A673 (cell line): ENCODE results near the gene ARHGAP24. TPM values are rescaled to one million over a fixed set of nuclear protein-coding genes. Genes with fewer than 3 reads are reported as not detected.

ENCODE experiments used
- BruUV-seq: library from RNA; stranded (reverse); fragments of 400-500 nt; replicated peaks from 2 replicates; lab custom pipeline; 2021; lab: Mats Ljungman, UMichigan
- CTCF ChIA-PET: fragments of 300-600 bp; sonication (Branson Sonifier 250); formaldehyde crosslinking; loops from one replicate; lab custom pipeline; 2022; ENCODE audit warnings: antibody characterized with exemption; lab: Charles Lee
- POLR2A ChIA-PET: fragments of 300-600 bp; sonication (Branson Sonifier 250); formaldehyde crosslinking; loops from one replicate; lab custom pipeline; 2022; ENCODE audit warnings: antibody characterized with exemption; ENCODE audit not compliant: low non-redundant PET; lab: Charles Lee
- DNase-seq: peaks from one replicate; pipeline ENCODE4 v3.0.0-alpha.2; 2015; ENCODE audit warnings: low spot score
- H3K27ac ChIP-seq: fragments of 200-600 bp; sonication (generic); 2 replicates; pipeline ENCODE4 v1.5.1; 2016; ENCODE audit warnings: mixed run types, low read depth, mild to moderate bottlenecking, mixed read lengths, antibody characterized with exemption, low read length; ENCODE audit not compliant: poor library complexity, severe bottlenecking
- H3K27me3 ChIP-seq: fragments of 200-600 bp; sonication (generic); replicated peaks from 2 replicates; pipeline ENCODE4 v1.6.1; 2017; ENCODE audit warnings: mixed run types, low read depth, mild to moderate bottlenecking, mixed read lengths, antibody characterized with exemption, low read length; ENCODE audit not compliant: insufficient read depth, poor library complexity
- H3K36me3 ChIP-seq: fragments of 200-600 bp; sonication (generic); 2 replicates; pipeline ENCODE4 v1.6.1; 2016; ENCODE audit warnings: mixed run types, mild to moderate bottlenecking, mixed read lengths, antibody characterized with exemption, low read length; ENCODE audit not compliant: insufficient read depth, poor library complexity, severe bottlenecking
- H3K4me1 ChIP-seq: fragments of 200-600 bp; sonication (generic); 2 replicates; pipeline ENCODE4 v1.6.1; 2017; ENCODE audit warnings: mixed run types, mild to moderate bottlenecking, mixed read lengths, antibody characterized with exemption, low read length; ENCODE audit not compliant: insufficient read depth, poor library complexity, severe bottlenecking
- H3K4me3 ChIP-seq: fragments of 200-600 bp; sonication (generic); 2 replicates; pipeline ENCODE4 v1.5.1; 2016; ENCODE audit warnings: low read depth, mixed run types, mild to moderate bottlenecking, mixed read lengths, low read length; ENCODE audit not compliant: poor library complexity, severe bottlenecking
- H3K9me3 ChIP-seq: fragments of 200-600 bp; sonication (generic); 2 replicates; pipeline ENCODE4 v1.6.1; 2016; ENCODE audit warnings: mixed run types, low read depth, mild to moderate bottlenecking, mixed read lengths, antibody characterized with exemption, low read length; ENCODE audit not compliant: poor library complexity, severe bottlenecking
- CTCF ChIP-seq: fragments of 300-800, 200-600 bp; sonication (generic); conservative IDR thresholded peaks from 2 replicates; pipeline ENCODE4 v1.5.1; 2017; ENCODE audit warnings: low read depth, mild to moderate bottlenecking, antibody characterized with exemption, low read length, moderate library complexity, mixed read lengths
- EZH2 ChIP-seq: fragments of 200-600 bp; sonication (generic); IDR thresholded peaks from 2 replicates; pipeline ENCODE4 v1.6.1; 2017; ENCODE audit warnings: borderline replicate concordance, low read depth, mild to moderate bottlenecking, mixed read lengths, antibody characterized with exemption, low read length; ENCODE audit not compliant: poor library complexity, severe bottlenecking
- intact Hi-C: fragments of 100-400 bp; cut with micrococcal nuclease; formaldehyde crosslinking; loops from one replicate; pipeline ENCODE4 v1.10.0; 2022; ENCODE audit not compliant: unreplicated experiment
- total RNA-seq: library from RNA; stranded (reverse); gene quantifications from 2 replicates; pipeline ENCODE4 v1.2.3, GENCODE V29; 2021

ARHGAP24 gene
- total RNA-seq, 1 experiment from 2014 or later: 5.8 TPM

DNA sequence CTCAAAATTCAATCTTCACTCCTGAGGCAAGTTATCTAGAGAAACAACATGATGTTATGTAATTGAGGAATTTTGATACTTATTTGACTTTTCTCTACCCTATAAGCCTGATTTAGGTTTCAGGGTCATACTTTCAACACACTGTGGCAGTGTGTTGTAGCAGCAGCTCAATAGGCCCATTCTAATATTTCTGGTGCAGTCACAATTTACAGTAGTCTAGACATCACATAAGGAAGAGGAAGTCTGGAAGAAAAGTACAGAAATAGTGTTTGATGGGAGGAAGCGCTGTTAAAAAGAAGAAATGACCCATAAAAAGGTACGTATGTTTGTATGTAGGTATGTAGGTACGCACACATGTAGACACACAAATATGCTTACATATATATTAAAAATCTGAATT, 194.3 kb downstream of the ARHGAP24 start:
- H3K27me3 ChIP-seq: no peaks in the 10 kb centered on the region
- no peaks in the 10 kb centered on the region for H3K36me3 ChIP-seq
- H3K27ac ChIP-seq: no peak overlapping the region
- BruUV-seq: no TSS peak
- no peak overlapping the region for H3K4me3 ChIP-seq
- TF ChIP-seq CTCF: no peak
- no peak for TF ChIP-seq EZH2
- H3K9me3 ChIP-seq: no peaks in the 10 kb centered on the region
- ChIA-PET POLR2A (no interaction called here), CTCF (no interaction called here)
- intact Hi-C loops: no loop called here
- no peaks in the 10 kb centered on the region for H3K4me1 ChIP-seq
- no peak for DNase-seq

GRCh38 chr4:85669992-85670548, 195.1 kb downstream of the ARHGAP24 start:
- no peak for TF ChIP-seq CTCF
- TF ChIP-seq EZH2: no peak
- Histone ChIP-seq H3K27ac (no peak overlapping the region), H3K36me3 (no peaks in the 10 kb centered on the region), H3K27me3 (no peaks in the 10 kb centered on the region), H3K4me3 (no peak overlapping the region), H3K9me3 (no peaks in the 10 kb centered on the region), H3K4me1 (no peaks in the 10 kb centered on the region)
- CTCF ChIA-PET: no interaction called here
- POLR2A ChIA-PET: no interaction called here
- no TSS peak for BruUV-seq
- DNase-seq: no peak
- intact Hi-C loops: no loop called here

- TF ChIP-seq EZH2 (no peak), CTCF (no peak)
- Histone ChIP-seq H3K4me3 (no peak overlapping the region), H3K27ac (no peak overlapping the region), H3K4me1 (no peaks in the 10 kb centered on the region), H3K27me3 (no peaks in the 10 kb centered on the region), H3K9me3 (no peaks in the 10 kb centered on the region), H3K36me3 (no peaks in the 10 kb centered on the region)
- intact Hi-C loops: no loop called here
- no TSS peak for BruUV-seq
- ChIA-PET CTCF (no interaction called here), POLR2A (no interaction called here)
- DNase-seq: no peak
Observed at GRCh38 chr4:85671120-85671519, 196.2 kb downstream of the ARHGAP24 start.
